WTC11 (cell line): ENCODE results near the gene SYNGAP1. TPM values are rescaled to one million over a fixed set of nuclear protein-coding genes. Genes with fewer than 3 reads are reported as not detected.

ENCODE experiments used
- ATAC-seq: fragments of 200-7000 bp; cut with Tn5 transposase; 2 replicates; pipeline ENCODE4 v1.10.0; 2021; ENCODE audit warnings: mild to moderate bottlenecking, moderate library complexity
- CTCF ChIA-PET: fragments of 300-600 bp; sonication (Branson Sonifier 250); formaldehyde crosslinking; loops from one replicate; lab custom pipeline; 2021; ENCODE audit warnings: antibody characterized with exemption; lab: Charles Lee
- POLR2A ChIA-PET: fragments of 350-600 bp; sonication (Branson Sonifier 250); formaldehyde crosslinking; loops from one replicate; lab custom pipeline; 2021; ENCODE audit warnings: antibody characterized with exemption; lab: Charles Lee
- DNase-seq: peaks from one replicate; pipeline ENCODE4 v3.0.0; 2021; ENCODE audit warnings: low spot score
- H3K27ac Mint-ChIP-seq: 2 replicates; pipeline ENCODE4 v1.8.0; 2021; ENCODE audit warnings: mixed read lengths
- H3K27me3 Mint-ChIP-seq: 2 replicates; pipeline ENCODE4 v1.8.0; 2021; ENCODE audit warnings: low read depth, mild to moderate bottlenecking, moderate library complexity, mixed read lengths
- H3K36me3 Mint-ChIP-seq: 2 replicates; pipeline ENCODE4 v1.8.0; 2021; ENCODE audit warnings: mixed read lengths
- H3K4me1 Mint-ChIP-seq: 2 replicates; pipeline ENCODE4 v1.8.0; 2022; ENCODE audit warnings: mixed read lengths
- H3K4me3 Mint-ChIP-seq: 2 replicates; pipeline ENCODE4 v1.8.0; 2021; ENCODE audit warnings: mild to moderate bottlenecking, moderate library complexity, mixed read lengths
- H3K9me3 Mint-ChIP-seq: 2 replicates; pipeline ENCODE4 v1.8.0; 2021; ENCODE audit warnings: mixed read lengths
- EMX1 ChIP-seq: fragments of 250-450 bp; sonication (Bioruptor Pico); IDR thresholded peaks from 2 replicates; pipeline ENCODE4 v1.8.0; 2021; ENCODE audit warnings: mild to moderate bottlenecking
- GABPB1 ChIP-seq: sonication (generic); formaldehyde crosslinking; IDR thresholded peaks from 2 replicates; pipeline ENCODE4 v1.8.1; 2023; ENCODE audit warnings: mild to moderate bottlenecking, missing genetic modification reagents
- GRHL2 ChIP-seq: fragments of 250-450 bp; sonication (Bioruptor Pico); IDR thresholded peaks from 2 replicates; pipeline ENCODE4 v1.8.0; 2022; ENCODE audit warnings: mild to moderate bottlenecking, moderate library complexity; ENCODE audit not compliant: insufficient replicate concordance, severe bottlenecking
- IRF2 ChIP-seq: sonication (generic); formaldehyde crosslinking; IDR thresholded peaks from 2 replicates; pipeline ENCODE4 v1.8.0; 2022; ENCODE audit warnings: low read depth, missing genetic modification reagents, borderline replicate concordance
- MYBL2 ChIP-seq: sonication (generic); formaldehyde crosslinking; IDR thresholded peaks from 2 replicates; pipeline ENCODE4 v1.8.1; 2023; ENCODE audit warnings: mild to moderate bottlenecking, moderate library complexity, missing genetic modification reagents
- NR1H2 ChIP-seq: sonication (generic); formaldehyde crosslinking; IDR thresholded peaks from 2 replicates; pipeline ENCODE4 v1.9.0; 2021; ENCODE audit warnings: mild to moderate bottlenecking, moderate library complexity, missing genetic modification reagents
- RELA ChIP-seq: sonication (generic); formaldehyde crosslinking; IDR thresholded peaks from 2 replicates; pipeline ENCODE4 v1.8.1; 2022; ENCODE audit warnings: missing genetic modification reagents, mild to moderate bottlenecking, borderline replicate concordance
- SOX15 ChIP-seq: fragments of 250-450 bp; sonication (Bioruptor Pico); IDR thresholded peaks from 2 replicates; pipeline ENCODE4 v1.9.0; 2021; ENCODE audit warnings: mild to moderate bottlenecking
- ZNF121 ChIP-seq: sonication (generic); formaldehyde crosslinking; IDR thresholded peaks from 2 replicates; pipeline ENCODE4 v1.8.0; 2023; ENCODE audit warnings: missing genetic modification reagents
- ZNF263 ChIP-seq: sonication (generic); formaldehyde crosslinking; IDR thresholded peaks from 2 replicates; pipeline ENCODE4 v1.8.1; 2022; ENCODE audit warnings: low read depth, mild to moderate bottlenecking, moderate library complexity, missing genetic modification reagents
- ZNF416 ChIP-seq: fragments of 250-450 bp; sonication (Bioruptor Pico); IDR thresholded peaks from 2 replicates; pipeline ENCODE4 v1.9.0; 2021; ENCODE audit warnings: mild to moderate bottlenecking, inconsistent platforms
- ZNF671 ChIP-seq: fragments of 250-450 bp; sonication (Bioruptor Pico); IDR thresholded peaks from 2 replicates; pipeline ENCODE4 v1.8.0; 2021; ENCODE audit warnings: mild to moderate bottlenecking
- total RNA-seq: library from RNA; stranded (reverse); gene quantifications from 3 replicates; pipeline ENCODE4 v1.2.3, GENCODE V29; 2021
- TF ChIP-seq, protein P1 (sequence below): sonication (generic); formaldehyde crosslinking; IDR thresholded peaks from 2 replicates; pipeline ENCODE4 v1.8.0; 2022; ENCODE audit warnings: mild to moderate bottlenecking, missing genetic modification reagents
- TF ChIP-seq, protein P2 (sequence below): fragments of 250-450 bp; sonication (Bioruptor Pico); IDR thresholded peaks from 2 replicates; pipeline ENCODE4 v2.1.2; 2022; ENCODE audit warnings: mild to moderate bottlenecking, moderate library complexity
- TF ChIP-seq, protein P3 (sequence below): sonication (generic); formaldehyde crosslinking; IDR thresholded peaks from 2 replicates; pipeline ENCODE4 v1.8.0; 2023; ENCODE audit warnings: mild to moderate bottlenecking, missing genetic modification reagents
- TF ChIP-seq, protein P4 (sequence below): sonication (generic); formaldehyde crosslinking; IDR thresholded peaks from 2 replicates; pipeline ENCODE4 v1.8.1; 2022; ENCODE audit warnings: missing genetic modification reagents, borderline replicate concordance
- TF ChIP-seq, protein P5 (sequence below): sonication (generic); formaldehyde crosslinking; conservative IDR thresholded peaks from 2 replicates; pipeline ENCODE4 v1.8.1; 2023; ENCODE audit warnings: mild to moderate bottlenecking, low read depth, missing genetic modification reagents, moderate library complexity

The SYNGAP1 gene
- total RNA-seq, 1 experiment from 2014 or later = 139 TPM

DNA sequence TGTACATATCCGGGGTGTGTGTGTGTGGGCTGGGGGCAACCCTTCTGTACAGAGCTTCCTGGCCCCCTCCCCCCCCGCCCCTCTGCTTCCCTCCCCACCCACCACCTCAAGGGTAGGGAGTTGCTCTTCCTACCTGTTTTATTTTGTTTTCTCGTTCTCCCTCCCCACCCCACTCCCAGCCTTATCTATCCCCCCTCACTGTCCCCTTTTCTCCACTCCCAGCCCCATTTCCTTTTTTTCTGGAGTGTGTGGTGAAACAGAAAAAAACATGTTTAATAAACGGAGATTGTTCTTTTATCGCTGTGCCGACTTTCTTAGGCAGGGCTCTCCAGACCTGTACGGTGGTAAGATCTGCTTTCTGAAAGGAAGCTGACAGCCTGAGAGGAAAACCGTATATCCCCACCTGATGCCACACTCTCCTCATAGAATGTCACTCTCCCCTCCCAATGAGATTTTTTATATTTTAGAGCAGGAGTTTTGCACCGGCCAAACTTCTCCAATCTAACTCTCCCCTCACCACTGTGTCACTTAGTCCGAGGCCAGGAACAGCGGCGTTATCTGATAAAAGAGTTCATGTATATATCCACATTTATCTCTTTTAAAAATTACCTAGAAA is 33.6 kb downstream of the SYNGAP1 start:
- TF ChIP-seq NR1H2 (CRISPR knock-in tag) (no peak), ZNF121 (no peak), EMX1 (CRISPR knock-in tag) (no peak), ZNF263 (CRISPR knock-in tag) (no peak), ZNF671 (CRISPR knock-in tag) (no peak), RELA (CRISPR knock-in tag) (no peak), GRHL2 (CRISPR knock-in tag) (no peak), SOX15 (CRISPR knock-in tag) (no peak), IRF2 (CRISPR knock-in tag) (no peak)
- TF ChIP-seq, protein P1, sequence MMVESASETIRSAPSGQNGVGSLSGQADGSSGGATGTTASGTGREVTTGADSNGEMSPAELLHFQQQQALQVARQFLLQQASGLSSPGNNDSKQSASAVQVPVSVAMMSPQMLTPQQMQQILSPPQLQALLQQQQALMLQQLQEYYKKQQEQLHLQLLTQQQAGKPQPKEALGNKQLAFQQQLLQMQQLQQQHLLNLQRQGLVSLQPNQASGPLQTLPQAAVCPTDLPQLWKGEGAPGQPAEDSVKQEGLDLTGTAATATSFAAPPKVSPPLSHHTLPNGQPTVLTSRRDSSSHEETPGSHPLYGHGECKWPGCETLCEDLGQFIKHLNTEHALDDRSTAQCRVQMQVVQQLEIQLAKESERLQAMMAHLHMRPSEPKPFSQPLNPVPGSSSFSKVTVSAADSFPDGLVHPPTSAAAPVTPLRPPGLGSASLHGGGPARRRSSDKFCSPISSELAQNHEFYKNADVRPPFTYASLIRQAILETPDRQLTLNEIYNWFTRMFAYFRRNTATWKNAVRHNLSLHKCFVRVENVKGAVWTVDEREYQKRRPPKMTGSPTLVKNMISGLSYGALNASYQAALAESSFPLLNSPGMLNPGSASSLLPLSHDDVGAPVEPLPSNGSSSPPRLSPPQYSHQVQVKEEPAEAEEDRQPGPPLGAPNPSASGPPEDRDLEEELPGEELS (CRISPR knock-in tag) = no peak
- TF ChIP-seq, protein P2, sequence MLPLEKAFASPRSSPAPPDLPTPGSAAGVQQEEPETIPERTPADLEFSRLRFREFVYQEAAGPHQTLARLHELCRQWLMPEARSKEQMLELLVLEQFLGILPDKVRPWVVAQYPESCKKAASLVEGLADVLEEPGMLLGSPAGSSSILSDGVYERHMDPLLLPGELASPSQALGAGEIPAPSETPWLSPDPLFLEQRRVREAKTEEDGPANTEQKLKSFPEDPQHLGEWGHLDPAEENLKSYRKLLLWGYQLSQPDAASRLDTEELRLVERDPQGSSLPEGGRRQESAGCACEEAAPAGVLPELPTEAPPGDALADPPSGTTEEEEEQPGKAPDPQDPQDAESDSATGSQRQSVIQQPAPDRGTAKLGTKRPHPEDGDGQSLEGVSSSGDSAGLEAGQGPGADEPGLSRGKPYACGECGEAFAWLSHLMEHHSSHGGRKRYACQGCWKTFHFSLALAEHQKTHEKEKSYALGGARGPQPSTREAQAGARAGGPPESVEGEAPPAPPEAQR (CRISPR knock-in tag) = no peak
- TF ChIP-seq, protein P3, sequence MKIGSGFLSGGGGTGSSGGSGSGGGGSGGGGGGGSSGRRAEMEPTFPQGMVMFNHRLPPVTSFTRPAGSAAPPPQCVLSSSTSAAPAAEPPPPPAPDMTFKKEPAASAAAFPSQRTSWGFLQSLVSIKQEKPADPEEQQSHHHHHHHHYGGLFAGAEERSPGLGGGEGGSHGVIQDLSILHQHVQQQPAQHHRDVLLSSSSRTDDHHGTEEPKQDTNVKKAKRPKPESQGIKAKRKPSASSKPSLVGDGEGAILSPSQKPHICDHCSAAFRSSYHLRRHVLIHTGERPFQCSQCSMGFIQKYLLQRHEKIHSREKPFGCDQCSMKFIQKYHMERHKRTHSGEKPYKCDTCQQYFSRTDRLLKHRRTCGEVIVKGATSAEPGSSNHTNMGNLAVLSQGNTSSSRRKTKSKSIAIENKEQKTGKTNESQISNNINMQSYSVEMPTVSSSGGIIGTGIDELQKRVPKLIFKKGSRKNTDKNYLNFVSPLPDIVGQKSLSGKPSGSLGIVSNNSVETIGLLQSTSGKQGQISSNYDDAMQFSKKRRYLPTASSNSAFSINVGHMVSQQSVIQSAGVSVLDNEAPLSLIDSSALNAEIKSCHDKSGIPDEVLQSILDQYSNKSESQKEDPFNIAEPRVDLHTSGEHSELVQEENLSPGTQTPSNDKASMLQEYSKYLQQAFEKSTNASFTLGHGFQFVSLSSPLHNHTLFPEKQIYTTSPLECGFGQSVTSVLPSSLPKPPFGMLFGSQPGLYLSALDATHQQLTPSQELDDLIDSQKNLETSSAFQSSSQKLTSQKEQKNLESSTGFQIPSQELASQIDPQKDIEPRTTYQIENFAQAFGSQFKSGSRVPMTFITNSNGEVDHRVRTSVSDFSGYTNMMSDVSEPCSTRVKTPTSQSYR = no peak
- TF ChIP-seq, protein P4, sequence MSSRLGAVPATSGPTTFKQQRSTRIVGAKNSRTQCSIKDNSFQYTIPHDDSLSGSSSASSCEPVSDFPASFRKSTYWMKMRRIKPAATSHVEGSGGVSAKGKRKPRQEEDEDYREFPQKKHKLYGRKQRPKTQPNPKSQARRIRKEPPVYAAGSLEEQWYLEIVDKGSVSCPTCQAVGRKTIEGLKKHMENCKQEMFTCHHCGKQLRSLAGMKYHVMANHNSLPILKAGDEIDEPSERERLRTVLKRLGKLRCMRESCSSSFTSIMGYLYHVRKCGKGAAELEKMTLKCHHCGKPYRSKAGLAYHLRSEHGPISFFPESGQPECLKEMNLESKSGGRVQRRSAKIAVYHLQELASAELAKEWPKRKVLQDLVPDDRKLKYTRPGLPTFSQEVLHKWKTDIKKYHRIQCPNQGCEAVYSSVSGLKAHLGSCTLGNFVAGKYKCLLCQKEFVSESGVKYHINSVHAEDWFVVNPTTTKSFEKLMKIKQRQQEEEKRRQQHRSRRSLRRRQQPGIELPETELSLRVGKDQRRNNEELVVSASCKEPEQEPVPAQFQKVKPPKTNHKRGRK (CRISPR knock-in tag) = no peak
- ATAC-seq = no peak
- POLR2A ChIA-PET = interaction anchor here (1.1 to 1.8 kb wide), 5 partner anchors 12 to 121 kb away, joined by 3 to 26 read pairs (median 5); partner anchors contain the start of gene CUTA
- Mint-ChIP-seq H3K27ac (peak overlapping the region; percentile 77), H3K36me3 (peaks cover 32% of the 10 kb centered on the region), H3K4me1 (peaks cover 17% of the 10 kb centered on the region), H3K4me3 (peak overlapping the region; percentile 92), H3K9me3 (no peaks in the 10 kb centered on the region), H3K27me3 (no peaks in the 10 kb centered on the region)
- no peak for DNase-seq
- CTCF ChIA-PET = interaction anchor here (0.5 to 2.8 kb wide), 12 partner anchors 8 to 247 kb away, joined by 3 to 14 read pairs (median 4); partner anchors contain the start of genes BAK1, CUTA and ZBTB22

DNA sequence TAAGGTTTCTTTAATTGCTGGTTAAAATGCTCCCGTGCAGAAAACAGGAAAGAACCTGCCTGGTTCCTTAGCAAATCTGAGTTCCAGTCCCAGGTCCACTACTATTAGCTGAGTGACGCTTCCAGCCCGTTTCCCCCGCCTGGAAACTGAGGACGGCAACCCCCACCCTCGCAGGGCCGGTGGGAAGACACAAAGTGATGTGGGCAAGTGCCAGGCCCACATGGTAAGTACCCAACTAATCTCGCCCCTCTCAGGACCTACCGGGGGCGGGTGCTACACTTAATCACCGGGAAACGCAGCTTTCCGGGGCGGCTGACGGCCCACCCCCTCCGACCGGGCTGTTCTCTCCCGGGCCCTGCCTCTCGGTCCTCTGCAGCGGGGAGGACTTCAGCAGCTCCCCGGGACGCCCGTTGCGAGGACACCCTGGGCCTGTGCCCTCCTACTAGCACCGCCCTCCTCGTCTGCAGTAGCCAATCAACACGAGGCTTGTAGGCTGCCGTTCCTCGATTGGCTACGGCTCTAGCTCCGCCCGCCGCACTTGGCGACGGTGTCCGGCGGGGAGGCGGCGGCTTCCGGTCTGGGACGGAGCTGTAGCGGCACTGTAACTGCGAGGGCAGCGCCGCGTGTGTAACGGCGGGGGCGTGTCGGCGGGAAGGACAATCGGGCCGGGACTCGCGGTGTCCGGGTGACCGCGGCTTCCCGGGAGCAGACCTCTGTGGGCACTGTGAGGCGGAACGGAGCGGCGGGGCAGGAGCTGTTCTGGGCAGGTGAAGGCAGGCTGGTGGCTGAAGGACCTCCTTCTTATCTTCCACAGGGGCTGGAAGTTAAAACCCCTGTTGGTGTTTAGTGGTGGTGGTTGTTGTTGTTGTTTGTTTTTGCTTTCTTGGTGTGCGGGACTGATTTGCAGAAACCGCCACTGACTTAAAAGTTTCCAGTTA is 34.4 kb downstream of the SYNGAP1 start, which contains the start of gene ZBTB9:
Gene ZBTB9 (plus strand): TSS at position 568 of the 938 bp plus-strand sequence. CDS start 525 bp downstream, outside the sequence.
- Mint-ChIP-seq H3K4me1 (peaks cover 17% of the 10 kb centered on the region), H3K4me3 (peak within 1 kb of the TSS; percentile 92), H3K27ac (peak within 1 kb of the TSS; percentile 77), H3K36me3 (peaks cover 24% of the 10 kb centered on the region), H3K9me3 (no peaks in the 10 kb centered on the region), H3K27me3 (peaks cover 4% of the 10 kb centered on the region)
- DNase-seq = peak; percentile 93
- POLR2A ChIA-PET = interaction anchor here (0.6 to 1.8 kb wide), 8 partner anchors 9 to 120 kb away, joined by 3 to 26 read pairs (median 3); partner anchors contain the start of gene CUTA
- CTCF ChIA-PET = interaction anchor here (0.5 to 2.8 kb wide), 15 partner anchors 8 to 329 kb away, joined by 3 to 14 read pairs (median 4); partner anchors contain the start of genes B3GALT4, BAK1, CUTA and PHF1
- ATAC-seq = peak; percentile 97
- TF ChIP-seq MYBL2 (CRISPR knock-in tag) (peak; percentile 62; the same call in 1 of the 2 replicates), ZNF416 (CRISPR knock-in tag) (peak; percentile 91), GABPB1 (CRISPR knock-in tag) (peak; percentile 87)
- TF ChIP-seq, protein P5, sequence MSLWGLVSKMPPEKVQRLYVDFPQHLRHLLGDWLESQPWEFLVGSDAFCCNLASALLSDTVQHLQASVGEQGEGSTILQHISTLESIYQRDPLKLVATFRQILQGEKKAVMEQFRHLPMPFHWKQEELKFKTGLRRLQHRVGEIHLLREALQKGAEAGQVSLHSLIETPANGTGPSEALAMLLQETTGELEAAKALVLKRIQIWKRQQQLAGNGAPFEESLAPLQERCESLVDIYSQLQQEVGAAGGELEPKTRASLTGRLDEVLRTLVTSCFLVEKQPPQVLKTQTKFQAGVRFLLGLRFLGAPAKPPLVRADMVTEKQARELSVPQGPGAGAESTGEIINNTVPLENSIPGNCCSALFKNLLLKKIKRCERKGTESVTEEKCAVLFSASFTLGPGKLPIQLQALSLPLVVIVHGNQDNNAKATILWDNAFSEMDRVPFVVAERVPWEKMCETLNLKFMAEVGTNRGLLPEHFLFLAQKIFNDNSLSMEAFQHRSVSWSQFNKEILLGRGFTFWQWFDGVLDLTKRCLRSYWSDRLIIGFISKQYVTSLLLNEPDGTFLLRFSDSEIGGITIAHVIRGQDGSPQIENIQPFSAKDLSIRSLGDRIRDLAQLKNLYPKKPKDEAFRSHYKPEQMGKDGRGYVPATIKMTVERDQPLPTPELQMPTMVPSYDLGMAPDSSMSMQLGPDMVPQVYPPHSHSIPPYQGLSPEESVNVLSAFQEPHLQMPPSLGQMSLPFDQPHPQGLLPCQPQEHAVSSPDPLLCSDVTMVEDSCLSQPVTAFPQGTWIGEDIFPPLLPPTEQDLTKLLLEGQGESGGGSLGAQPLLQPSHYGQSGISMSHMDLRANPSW (CRISPR knock-in tag) = no peak
